A549 treated with AZD2906 at 1 μM for 4 hours (cell line): Measurements from ENCODE around the gene SMARCA5. TPM values are rescaled to one million over a fixed set of nuclear protein-coding genes. Genes with fewer than 3 reads are reported as not detected.

Experiments used
- total RNA-seq: library from RNA; stranded (reverse); fragments of 200-300 nt; extraction: Qiagen RNA extraction; gene quantifications from 5 replicates; pipeline ENCODE4 v1.2.3, GENCODE V29; 2022

SMARCA5 gene, protein sequence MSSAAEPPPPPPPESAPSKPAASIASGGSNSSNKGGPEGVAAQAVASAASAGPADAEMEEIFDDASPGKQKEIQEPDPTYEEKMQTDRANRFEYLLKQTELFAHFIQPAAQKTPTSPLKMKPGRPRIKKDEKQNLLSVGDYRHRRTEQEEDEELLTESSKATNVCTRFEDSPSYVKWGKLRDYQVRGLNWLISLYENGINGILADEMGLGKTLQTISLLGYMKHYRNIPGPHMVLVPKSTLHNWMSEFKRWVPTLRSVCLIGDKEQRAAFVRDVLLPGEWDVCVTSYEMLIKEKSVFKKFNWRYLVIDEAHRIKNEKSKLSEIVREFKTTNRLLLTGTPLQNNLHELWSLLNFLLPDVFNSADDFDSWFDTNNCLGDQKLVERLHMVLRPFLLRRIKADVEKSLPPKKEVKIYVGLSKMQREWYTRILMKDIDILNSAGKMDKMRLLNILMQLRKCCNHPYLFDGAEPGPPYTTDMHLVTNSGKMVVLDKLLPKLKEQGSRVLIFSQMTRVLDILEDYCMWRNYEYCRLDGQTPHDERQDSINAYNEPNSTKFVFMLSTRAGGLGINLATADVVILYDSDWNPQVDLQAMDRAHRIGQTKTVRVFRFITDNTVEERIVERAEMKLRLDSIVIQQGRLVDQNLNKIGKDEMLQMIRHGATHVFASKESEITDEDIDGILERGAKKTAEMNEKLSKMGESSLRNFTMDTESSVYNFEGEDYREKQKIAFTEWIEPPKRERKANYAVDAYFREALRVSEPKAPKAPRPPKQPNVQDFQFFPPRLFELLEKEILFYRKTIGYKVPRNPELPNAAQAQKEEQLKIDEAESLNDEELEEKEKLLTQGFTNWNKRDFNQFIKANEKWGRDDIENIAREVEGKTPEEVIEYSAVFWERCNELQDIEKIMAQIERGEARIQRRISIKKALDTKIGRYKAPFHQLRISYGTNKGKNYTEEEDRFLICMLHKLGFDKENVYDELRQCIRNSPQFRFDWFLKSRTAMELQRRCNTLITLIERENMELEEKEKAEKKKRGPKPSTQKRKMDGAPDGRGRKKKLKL
- 16.8 to 27.1 TPM (median 19.3 TPM) in 5 replicates for total RNA-seq

GRCh38 chr4:143513314-143514168 is at the start of gene SMARCA5:
SMARCA5 (plus strand) TSS chr4:143513702; CDS start chr4:143513925, 223 bp downstream.

Other genes starting within 250 kb of the SMARCA5 start
- gene GAB1, start 176.8 kb upstream of the SMARCA5 start, total RNA-seq = 1.8 to 2.9 TPM (median 2.5 TPM) in 5 replicates
- gene FREM3, start 187.0 kb downstream of the SMARCA5 start, total RNA-seq = not detected in 5 replicates